Activated T-cell treated with anti-CD3 and anti-CD28 coated beads, Interleukin-2, amount 50 U/mL, for 72 hours (primary cell): Measurements from ENCODE around the gene GSDMA. TPM values are rescaled to one million over a fixed set of nuclear protein-coding genes. Genes with fewer than 3 reads are reported as not detected.
A peak's percentile ranks its signal among the peaks of the same experiment; 100 is the strongest.

Experiments used
- ATAC-seq, 2 donors: fragments of 150-1000 bp; cut with Tn5 transposase; replicated peaks in 1 of 2; 2 replicates each; pipeline ENCODE4 v1.10.0; 2021; ENCODE audit warnings: moderate library complexity in 2 of 2, mild to moderate bottlenecking in 1 of 2
- DNase-seq, 2 donors: peaks; one replicate each; pipeline ENCODE4 v3.0.0; 2021 to 2022; ENCODE audit warnings: mixed read lengths in 1 of 2
- H3K27ac Mint-ChIP-seq: one replicate; pipeline ENCODE4 v1.8.0; 2022; ENCODE audit warnings: mild to moderate bottlenecking, moderate library complexity, mixed read lengths
- H3K27me3 Mint-ChIP-seq: one replicate; pipeline ENCODE4 v1.8.0; 2022; ENCODE audit warnings: low read depth, mixed read lengths
- H3K36me3 Mint-ChIP-seq, 2 donors: one replicate each; pipeline ENCODE4 v1.8.0; 2022; ENCODE audit warnings: mixed read lengths in 2 of 2, mild to moderate bottlenecking in 1 of 2; ENCODE audit not compliant: insufficient read depth in 2 of 2
- H3K4me1 Mint-ChIP-seq: one replicate; pipeline ENCODE4 v1.8.0; 2022; ENCODE audit warnings: low read depth, mixed read lengths
- H3K4me3 Mint-ChIP-seq, 2 donors: one replicate each; pipeline ENCODE4 v1.8.0; 2022; ENCODE audit warnings: mild to moderate bottlenecking in 2 of 2, mixed read lengths in 2 of 2, moderate library complexity in 2 of 2
- H3K9me3 Mint-ChIP-seq, 2 donors: one replicate each; pipeline ENCODE4 v1.8.0; 2022; ENCODE audit warnings: mixed read lengths in 2 of 2
- total RNA-seq, 2 donors: library from RNA; stranded (reverse); gene quantifications; one replicate each; pipeline ENCODE4 v1.2.3, GENCODE V29; 2022

Gene GSDMA
- total RNA-seq, 2 donors from 2014 or later, result 2.1 to 4.6 TPM

DNA sequence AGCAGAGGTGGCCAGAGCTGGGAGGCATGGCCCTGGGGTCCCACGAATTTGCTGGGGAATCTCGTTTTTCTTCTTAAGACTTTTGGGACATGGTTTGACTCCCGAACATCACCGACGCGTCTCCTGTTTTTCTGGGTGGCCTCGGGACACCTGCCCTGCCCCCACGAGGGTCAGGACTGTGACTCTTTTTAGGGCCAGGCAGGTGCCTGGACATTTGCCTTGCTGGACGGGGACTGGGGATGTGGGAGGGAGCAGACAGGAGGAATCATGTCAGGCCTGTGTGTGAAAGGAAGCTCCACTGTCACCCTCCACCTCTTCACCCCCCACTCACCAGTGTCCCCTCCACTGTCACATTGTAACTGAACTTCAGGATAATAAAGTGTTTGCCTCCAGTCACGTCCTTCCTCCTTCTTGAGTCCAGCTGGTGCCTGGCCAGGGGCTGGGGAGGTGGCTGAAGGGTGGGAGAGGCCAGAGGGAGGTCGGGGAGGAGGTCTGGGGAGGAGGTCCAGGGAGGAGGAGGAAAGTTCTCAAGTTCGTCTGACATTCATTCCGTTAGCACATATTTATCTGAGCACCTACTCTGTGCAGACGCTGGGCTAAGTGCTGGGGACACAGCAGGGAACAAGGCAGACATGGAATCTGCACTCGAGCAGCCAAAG, 54.7 kb downstream of the GSDMA start:
- ATAC-seq, result no peak
- no peaks in the 10 kb centered on the region for H3K9me3 Mint-ChIP-seq
- H3K27me3 Mint-ChIP-seq, result no peaks in the 10 kb centered on the region
- no peak overlapping the region for H3K27ac Mint-ChIP-seq
- H3K4me1 Mint-ChIP-seq, result peaks cover 10% of the 10 kb centered on the region
- H3K36me3 Mint-ChIP-seq, result no peaks in the 10 kb centered on the region
- H3K4me3 Mint-ChIP-seq, result no peak overlapping the region
- DNase-seq, result no peak

DNA sequence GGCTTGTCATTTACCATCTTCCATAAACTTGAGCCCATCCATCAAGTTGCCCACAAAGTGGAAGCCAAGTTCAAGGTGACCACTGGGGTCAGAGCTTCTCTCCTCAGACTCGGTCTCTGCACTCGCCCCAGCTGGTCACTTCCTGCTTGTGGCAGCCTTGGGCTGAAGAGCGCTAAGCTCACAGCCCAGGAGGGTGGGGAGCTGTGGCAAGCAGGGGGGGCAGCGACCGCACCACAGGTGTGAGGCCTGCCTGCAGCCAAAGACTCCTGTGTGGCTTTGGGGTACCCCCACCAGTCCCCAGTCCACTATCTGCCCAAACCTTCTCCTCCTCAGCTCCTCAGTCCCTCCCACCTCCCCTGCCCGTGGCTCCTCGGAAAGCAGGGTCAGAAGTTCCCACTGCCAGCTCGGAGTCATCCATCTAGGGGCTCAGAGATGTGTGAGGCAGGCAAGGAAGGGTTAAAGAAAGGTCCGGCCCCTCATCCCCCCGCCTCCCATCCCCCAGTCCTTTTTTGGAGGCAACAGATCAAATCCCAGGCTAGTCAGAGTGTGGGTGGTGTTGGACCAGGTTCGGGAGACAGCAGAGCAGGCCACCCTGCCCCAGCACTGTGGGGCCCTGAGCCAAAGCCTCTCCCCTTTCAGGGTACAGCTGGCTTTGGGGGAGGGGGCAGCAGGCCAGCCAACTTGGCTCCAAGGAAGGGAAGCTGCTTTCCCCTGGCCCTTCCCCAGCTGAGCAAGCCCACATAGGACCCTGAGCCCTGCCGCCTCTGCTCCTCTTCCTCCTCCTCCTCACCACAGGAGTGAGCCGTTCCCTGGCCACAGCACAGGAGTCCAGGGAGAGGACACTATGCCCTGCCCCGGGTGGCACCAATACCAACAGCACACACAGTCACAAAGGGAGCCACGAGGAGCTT, 55.7 kb downstream of the GSDMA start:
- no peaks in the 10 kb centered on the region for H3K9me3 Mint-ChIP-seq
- H3K27me3 Mint-ChIP-seq, result no peaks in the 10 kb centered on the region
- H3K4me3 Mint-ChIP-seq, result no peak overlapping the region
- ATAC-seq (no peak), DNase-seq (no peak)
- no peaks in the 10 kb centered on the region for H3K36me3 Mint-ChIP-seq
- H3K4me1 Mint-ChIP-seq, result peaks cover 6% of the 10 kb centered on the region
- H3K27ac Mint-ChIP-seq, result no peak overlapping the region

DNA sequence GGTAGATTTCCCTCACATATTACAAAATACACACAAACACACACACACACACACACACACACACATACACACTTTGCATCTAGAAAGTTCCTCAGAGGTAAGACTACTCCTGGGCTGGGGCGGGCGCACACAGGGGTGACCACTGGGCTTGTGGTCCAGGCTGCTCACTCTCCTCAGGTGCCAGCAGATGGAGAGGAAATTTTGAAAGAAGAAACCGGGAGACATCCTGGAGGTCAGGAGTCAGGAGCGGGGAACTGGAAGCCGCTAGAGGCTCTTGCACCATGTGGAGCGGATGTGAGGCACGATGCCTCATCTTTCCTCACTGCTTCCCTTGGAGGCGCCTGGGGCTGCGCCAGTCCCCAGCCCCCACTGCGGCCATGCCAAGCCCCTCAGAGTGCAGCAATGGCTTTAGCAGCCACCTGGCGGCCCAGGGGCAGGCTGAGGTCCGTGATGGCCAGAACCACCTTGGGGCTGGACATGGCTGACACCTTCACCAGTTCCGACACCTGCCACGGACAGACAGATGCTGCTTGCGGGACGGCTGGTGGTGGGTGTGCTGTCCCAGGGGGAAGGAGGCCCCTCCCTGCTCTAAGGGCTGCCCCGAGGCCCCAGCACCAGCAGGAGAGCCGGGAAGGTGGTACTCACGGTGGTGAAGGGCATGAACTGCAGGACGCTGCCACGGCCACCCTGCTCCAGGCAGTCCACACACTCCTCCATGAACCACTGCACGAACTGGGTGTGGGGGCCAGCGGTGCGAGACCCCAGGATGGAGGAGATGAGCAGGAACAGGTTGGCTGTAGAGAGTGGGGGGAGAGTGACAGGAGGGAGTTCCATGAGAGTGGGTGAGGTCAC, 56.6 kb downstream of the GSDMA start:
- DNase-seq (no peak), ATAC-seq (no peak)
- Mint-ChIP-seq H3K27ac (no peak overlapping the region), H3K4me1 (no peaks in the 10 kb centered on the region), H3K27me3 (no peaks in the 10 kb centered on the region), H3K9me3 (no peaks in the 10 kb centered on the region), H3K4me3 (no peak overlapping the region), H3K36me3 (no peaks in the 10 kb centered on the region)

DNA sequence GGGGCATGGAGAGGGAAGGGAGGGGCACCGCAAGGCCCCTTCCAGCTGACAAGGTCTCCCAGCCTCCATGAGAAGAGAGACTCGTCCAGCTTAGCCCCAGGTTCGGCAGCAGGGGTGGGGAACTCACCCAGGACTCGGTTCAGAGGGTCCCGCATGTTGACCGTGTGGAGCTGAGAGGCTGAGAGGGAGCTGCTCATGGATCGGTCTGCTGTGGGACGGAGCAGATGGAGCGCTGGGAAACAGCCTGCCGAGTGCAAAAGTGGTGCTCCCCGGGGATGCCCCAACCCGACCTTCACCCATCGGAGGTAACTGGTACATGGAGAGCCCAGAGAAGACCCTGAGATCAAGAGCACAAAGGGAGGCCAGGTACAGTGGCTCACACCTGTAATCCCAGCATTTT, 57.3 kb downstream of the GSDMA start:
- Mint-ChIP-seq H3K27me3 (no peaks in the 10 kb centered on the region), H3K36me3 (peaks cover 0 to 3% of the 10 kb centered on the region in 2 donors), H3K4me1 (peaks cover under 1% of the 10 kb centered on the region), H3K9me3 (no peaks in the 10 kb centered on the region), H3K27ac (no peak overlapping the region), H3K4me3 (no peak overlapping the region)
- DNase-seq (no peak), ATAC-seq (no peak)

DNA sequence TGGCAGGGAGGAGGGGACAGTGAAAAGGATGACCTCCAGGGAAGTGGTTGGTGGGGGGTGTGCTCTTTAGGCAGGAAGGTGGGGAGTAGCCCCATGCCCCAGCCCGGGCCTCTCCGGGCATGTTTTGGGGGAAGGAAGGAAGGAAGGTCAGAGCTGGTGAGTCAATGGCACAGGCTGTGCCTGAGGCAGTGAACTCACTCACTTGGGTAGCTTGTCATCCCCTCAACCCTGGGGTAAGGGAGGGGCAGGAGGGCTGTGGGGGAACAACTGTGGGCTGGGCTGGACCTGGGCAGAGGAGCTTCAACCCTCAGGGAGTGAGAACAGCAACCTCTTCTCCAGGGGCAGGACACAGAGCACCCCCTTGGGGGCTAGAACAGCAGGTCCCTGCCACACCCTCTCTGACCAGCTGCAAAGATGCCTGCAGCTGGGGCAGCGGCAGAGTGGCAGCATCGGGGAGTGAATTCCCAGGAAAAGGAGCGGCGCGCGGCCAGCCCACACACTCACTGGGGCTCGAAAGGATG, 58.7 kb downstream of the GSDMA start:
- H3K4me3 Mint-ChIP-seq, result no peak overlapping the region
- no peaks in the 10 kb centered on the region for H3K9me3 Mint-ChIP-seq
- no peak overlapping the region for H3K27ac Mint-ChIP-seq
- peaks cover 14% of the 10 kb centered on the region for H3K4me1 Mint-ChIP-seq
- peaks cover 4 to 12% of the 10 kb centered on the region in 2 donors for H3K36me3 Mint-ChIP-seq
- ATAC-seq (no peak), DNase-seq (no peak)
- H3K27me3 Mint-ChIP-seq, result no peaks in the 10 kb centered on the region

DNA sequence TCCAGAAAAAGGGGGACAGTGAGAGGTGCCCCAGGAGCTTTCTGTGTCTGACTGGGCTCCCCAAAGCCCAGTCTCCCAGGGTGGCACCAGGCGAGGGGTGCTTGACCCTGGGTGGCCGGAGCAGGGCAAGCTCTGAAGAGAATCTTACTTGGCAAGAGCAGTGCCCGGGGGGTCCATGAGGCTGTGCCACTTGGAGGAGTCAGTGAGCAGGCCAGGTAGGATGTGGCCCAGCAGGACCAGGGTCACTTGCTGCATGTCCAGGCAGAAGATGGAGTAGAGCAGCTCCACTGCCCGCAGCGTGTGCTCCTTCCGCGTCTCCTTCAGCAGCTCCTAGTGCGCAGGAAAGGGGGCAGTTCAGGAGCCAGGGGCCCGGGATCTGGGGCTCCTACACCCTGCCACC, 59.7 kb downstream of the GSDMA start:
- H3K36me3 Mint-ChIP-seq, result peaks cover 4 to 12% of the 10 kb centered on the region in 2 donors
- no peaks in the 10 kb centered on the region for H3K27me3 Mint-ChIP-seq
- no peak for ATAC-seq
- H3K4me1 Mint-ChIP-seq, result peaks cover 19% of the 10 kb centered on the region
- no peak overlapping the region for H3K27ac Mint-ChIP-seq
- no peaks in the 10 kb centered on the region for H3K9me3 Mint-ChIP-seq
- H3K4me3 Mint-ChIP-seq, result no peak overlapping the region
- no peak for DNase-seq

DNA sequence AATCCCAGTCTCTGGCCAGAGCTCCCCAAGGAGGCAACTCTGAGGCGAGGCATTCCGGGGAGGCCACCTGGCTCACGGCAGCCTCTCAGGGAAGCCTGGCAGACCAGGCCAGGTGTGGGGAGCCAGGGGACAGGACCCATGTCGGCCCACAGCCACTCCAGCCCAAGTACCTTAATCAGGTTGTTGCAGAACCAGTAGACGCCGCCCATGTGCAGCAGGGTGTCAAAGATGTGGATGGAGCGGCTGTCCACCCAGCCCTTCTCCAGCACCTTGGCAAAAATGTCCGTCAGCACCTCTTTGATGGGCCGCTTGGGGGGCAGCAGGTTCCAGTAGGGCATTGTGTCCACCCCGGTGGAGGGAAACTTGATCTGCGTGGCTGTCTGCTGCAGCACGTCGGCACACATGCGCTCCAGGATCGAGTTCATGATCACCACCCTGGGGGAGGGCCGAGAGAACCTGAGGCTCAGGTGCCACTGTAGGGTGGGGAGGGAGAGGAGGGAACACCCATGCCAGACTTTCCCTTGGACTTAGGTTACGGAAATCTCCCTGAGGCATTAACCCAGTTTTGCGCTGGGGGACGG, 60.2 kb downstream of the GSDMA start:
- Mint-ChIP-seq H3K36me3 (peaks cover 4 to 12% of the 10 kb centered on the region in 2 donors), H3K27ac (no peak overlapping the region), H3K27me3 (no peaks in the 10 kb centered on the region), H3K4me1 (peaks cover 19% of the 10 kb centered on the region), H3K4me3 (no peak overlapping the region), H3K9me3 (no peaks in the 10 kb centered on the region)
- no peak for DNase-seq
- no peak for ATAC-seq

DNA sequence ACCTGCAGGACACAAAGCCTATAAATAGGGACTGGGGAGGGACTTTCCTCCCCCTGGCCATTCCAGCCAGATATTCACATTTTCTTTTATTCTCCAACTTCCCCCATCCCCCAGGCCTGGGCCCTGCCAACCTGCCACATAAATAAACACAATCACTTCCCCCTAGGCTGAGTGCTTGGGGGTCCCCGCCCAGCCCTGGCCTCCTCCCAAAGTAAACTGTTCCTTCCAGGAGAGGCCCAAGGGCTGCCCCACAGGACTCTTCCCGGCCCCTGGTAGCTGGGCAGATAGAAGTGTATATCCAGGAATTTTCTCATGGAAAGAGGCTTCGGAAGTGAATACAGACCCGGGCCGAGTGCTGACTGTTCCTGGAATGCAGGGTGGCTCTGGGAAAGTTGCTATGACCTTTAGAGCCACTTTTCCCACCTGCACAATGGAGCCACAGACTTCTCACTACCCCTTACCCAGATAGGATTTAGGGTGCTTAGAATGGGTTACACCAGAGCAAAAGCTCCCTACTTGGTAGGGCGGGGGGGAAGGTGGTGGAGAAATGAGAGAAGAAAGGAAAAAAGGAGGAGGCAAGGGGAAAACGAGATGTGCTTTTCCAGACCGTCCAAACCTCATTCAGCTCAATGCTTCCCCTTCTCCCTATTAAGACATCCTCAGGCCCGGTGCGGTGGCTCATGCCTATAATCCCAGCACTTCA, 60.9 kb downstream of the GSDMA start:
- Mint-ChIP-seq H3K4me1 (peaks cover 19% of the 10 kb centered on the region), H3K4me3 (no peak overlapping the region), H3K27me3 (no peaks in the 10 kb centered on the region), H3K27ac (no peak overlapping the region), H3K36me3 (peaks cover 4 to 14% of the 10 kb centered on the region in 2 donors), H3K9me3 (no peaks in the 10 kb centered on the region)
- ATAC-seq, result no peak
- DNase-seq, result no peak

DNA sequence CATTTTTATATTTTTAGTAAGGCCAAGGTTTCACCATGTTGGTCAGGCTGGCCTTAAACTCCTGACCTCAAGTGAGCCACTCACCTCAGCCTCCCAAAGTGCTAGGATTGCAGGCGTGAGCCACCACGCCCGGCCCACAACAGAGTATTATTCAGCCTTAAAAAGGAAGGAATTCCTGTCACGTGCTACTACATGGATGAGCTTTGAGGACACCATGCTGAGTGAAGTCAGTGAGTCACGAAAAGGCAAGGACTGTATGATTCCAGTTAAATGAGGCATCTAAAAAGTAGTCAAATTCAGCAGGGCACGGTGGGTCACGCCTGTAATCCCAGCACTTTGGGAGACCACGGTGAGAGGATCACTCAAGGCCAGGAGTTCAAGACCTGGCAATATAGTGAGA, 62.1 kb downstream of the GSDMA start:
- DNase-seq (no peak), ATAC-seq (no peak)
- Mint-ChIP-seq H3K36me3 (peaks cover 8 to 24% of the 10 kb centered on the region in 2 donors), H3K4me3 (no peak overlapping the region), H3K27me3 (no peaks in the 10 kb centered on the region), H3K27ac (no peak overlapping the region), H3K4me1 (peaks cover 19% of the 10 kb centered on the region), H3K9me3 (no peaks in the 10 kb centered on the region)

DNA sequence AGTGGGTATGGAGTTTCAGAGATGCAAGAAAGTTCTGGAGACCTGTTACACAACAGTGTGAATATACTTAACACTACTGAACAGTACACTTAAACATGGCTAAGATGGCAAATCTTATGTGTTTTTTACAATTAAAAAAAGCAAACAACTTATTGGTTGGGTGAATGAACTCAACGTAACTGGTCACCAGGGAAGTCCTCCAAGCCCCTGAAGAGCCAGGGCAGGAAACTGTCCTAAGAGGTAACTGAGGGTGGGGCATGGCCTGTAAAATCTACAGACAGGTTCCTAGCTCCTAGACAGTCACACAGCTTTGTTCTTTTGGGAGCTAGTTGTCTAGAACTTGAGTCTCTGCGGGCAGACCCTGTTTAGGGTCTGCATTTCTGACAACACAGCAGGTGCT, 62.8 kb downstream of the GSDMA start:
- H3K36me3 Mint-ChIP-seq, result peaks cover 8 to 24% of the 10 kb centered on the region in 2 donors

DNA sequence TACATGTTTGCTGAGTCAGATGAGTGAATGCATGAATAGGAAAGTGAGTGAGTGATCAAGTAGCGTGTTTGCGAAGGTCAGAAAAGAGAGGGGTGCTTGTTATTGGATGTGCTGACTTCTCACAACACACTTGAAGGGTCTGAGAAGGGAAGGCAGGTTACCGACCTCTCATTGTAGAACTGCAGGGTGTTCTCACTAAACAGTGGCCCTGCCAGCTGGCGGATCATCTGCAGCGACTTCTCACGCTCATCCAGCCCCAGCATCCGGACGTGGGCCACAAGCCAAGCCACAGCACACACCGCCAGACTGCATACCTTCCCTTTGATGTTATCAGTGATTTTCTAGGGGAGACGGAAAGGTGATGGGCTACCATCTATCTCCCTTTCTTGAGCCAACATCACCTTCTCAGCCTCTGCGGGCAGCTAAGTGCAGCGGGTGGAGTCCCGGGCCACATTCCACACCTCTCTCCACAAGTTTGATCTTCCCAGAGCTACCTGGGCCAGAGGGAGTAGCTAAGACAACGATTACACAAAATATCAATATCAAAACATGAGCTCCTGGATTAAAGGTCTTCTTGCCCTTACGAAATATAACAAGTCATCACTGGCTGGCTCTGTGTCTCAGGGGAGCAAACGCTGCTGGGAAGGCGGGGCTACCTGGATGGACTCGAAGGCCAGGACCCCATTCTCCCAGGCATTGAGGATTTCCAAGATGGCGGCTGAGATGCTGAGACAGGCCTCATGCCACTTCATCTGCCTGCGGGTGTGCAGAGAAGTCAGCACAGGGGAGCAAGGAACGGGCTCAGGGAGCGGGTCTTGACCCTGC, 63.4 kb downstream of the GSDMA start:
- ATAC-seq (peak; percentile 46 to 52), DNase-seq (peak; percentile 27 to 41)
- Mint-ChIP-seq H3K27ac (no peak overlapping the region), H3K36me3 (peaks cover 10 to 24% of the 10 kb centered on the region in 2 donors), H3K27me3 (no peaks in the 10 kb centered on the region), H3K4me3 (peak overlapping the region in 1 of 2 donors; percentile 11), H3K9me3 (no peaks in the 10 kb centered on the region), H3K4me1 (peaks cover 19% of the 10 kb centered on the region)

More for the DNA sequence above, 62.8 kb downstream of the GSDMA start:
- Mint-ChIP-seq H3K27me3 (no peaks in the 10 kb centered on the region), H3K4me1 (peaks cover 19% of the 10 kb centered on the region), H3K9me3 (no peaks in the 10 kb centered on the region), H3K4me3 (no peak overlapping the region), H3K27ac (no peak overlapping the region)
- no peak for DNase-seq
- ATAC-seq, result no peak
